Fibroblast of skin of left quadriceps (primary cell): ENCODE measurements around the gene TRPC4AP.

Experiments
- DNase-seq, 2 experiments: peaks; one replicate each; pipeline ENCODE4 v3.0.0-alpha.2; 2013; ENCODE audit warnings: low read depth in 2 of 2

TRPC4AP gene

DNA sequence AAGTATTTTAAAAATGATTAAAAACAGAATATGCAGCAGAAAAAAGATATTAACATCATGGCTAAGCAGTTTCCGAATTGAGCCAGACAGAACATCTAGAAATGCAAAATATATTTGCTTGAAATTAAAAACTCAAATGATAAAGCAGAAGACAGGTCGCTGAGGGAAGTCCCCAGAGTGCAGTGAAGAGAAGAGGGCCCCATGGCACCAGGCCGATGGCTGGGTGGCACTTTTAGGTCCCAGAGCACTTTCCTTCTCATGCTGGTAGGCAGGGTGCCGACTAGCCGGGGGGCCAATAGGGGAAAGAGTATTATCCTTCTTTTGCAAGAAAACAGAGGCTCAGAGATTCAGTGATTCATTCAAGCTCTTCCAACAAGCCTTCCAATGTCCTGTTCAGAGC, 78.1 kb downstream of the TRPC4AP start:
- no peak for DNase-seq

DNA sequence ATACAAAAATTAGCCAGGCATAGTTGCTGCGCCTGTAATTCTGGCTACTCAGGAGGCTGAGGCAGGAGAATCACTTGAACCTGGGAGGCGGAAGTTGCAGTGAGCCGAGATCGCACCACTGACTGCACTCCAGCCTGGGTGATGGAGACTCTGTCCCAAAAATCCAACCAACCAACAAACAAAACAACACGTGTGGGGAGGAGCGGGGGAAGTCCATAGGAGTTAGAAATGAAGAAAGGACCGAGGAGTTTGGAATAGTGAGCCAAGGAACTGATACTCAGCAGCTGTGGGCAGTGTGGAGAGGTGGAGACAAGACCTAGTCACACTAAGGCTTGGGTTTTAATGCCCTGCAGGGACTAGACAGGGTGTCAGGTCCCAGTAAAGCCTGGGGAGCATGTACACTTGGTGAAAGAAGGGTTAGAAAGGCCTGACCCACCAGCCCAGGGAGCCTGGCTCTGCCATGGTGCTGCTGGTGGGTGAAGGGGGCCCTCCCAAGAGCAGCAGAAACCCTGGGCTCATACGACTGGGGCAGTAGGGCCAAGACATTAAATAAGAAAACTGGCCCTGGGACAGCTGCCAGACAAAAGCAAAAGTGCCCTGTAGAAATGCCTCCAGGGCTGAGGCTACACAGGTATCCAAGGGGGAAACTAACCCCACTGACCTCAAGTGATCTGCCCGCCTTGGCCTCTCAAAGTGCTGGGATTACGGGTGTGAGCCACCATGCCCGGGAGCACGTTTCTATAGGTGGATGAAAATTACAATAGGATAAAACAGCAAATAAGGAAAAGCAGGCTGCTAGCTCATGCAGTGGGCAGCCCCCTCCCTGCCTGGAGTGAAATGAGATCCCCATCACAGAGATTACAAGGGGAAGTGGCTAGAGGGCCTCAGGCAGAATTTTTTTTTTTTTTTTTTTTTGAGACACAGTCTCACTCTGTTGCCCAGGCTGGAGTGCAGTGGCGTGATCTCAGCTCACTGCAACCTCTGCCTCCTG, 78.9 kb downstream of the TRPC4AP start:
- no peak for DNase-seq

DNA sequence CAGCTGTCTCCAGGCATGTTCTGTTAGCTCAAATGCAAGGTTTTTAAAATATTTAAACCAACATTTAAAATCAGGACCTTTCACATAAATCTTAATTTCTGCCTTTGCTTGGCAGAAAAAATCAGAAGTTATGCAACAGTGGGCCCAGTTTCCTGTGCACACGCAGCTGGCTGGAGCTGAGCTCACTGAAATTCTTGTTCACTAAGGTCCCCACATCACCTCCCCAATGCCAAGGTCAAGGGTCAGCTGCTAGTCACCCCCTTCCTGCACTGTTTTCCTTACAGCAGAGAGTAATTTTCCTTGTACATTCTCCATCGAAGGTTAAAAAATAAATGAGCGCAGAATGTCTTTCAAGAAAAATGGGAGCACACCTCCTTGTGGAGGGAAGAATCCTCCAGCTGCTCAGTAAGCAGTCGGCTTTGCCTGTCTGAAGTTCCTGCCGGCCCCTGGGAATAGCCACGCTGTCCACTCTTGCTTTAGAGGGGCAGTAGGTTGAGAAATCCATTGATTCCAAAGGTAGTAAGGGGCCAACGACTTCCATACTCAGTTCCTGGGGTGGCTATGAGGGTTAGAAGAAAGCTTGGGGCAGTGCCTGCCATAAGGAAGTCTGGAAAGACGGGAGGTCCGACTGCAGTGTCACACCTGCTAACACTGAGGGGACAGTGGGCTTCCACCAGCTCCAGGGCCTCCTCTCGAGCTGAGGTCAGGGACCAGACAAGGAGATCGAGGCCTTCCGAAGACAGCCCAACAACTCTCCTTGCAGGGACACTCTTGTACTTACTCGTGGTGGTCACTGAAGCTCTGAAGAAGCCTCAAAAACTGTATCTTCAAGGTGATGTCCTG, 80.2 kb downstream of the TRPC4AP start:
- no peak for DNase-seq

DNA sequence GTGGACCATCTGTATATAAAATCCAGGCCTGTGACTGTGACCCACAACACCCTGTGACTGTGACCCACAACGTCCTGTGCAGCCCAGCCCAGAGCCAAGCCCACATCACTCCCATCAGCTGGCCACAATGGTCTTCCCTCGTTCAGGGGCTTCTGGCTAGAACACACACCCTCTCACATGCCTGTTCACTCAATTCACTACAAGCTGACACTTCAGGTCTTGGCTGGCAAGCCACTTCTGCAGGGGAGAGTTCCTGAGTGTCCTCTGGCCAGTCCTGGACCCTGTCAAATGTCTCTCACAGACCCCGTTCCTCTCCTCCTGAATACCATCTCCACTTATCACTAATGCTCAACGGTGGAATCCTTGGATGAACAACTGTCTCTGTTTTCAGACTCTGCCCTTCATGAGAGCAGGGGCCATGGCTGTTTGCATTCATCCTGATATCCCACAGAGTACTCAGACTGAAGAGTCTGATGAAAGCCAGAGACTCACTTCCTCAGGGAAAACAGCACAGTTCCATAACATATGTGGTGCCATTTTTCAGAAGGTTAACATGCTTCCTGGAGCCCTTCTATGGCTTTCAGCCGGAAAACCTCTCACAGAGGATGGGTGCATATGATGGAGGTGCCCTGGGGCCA, 80.9 kb downstream of the TRPC4AP start:
- no peak for DNase-seq

DNA sequence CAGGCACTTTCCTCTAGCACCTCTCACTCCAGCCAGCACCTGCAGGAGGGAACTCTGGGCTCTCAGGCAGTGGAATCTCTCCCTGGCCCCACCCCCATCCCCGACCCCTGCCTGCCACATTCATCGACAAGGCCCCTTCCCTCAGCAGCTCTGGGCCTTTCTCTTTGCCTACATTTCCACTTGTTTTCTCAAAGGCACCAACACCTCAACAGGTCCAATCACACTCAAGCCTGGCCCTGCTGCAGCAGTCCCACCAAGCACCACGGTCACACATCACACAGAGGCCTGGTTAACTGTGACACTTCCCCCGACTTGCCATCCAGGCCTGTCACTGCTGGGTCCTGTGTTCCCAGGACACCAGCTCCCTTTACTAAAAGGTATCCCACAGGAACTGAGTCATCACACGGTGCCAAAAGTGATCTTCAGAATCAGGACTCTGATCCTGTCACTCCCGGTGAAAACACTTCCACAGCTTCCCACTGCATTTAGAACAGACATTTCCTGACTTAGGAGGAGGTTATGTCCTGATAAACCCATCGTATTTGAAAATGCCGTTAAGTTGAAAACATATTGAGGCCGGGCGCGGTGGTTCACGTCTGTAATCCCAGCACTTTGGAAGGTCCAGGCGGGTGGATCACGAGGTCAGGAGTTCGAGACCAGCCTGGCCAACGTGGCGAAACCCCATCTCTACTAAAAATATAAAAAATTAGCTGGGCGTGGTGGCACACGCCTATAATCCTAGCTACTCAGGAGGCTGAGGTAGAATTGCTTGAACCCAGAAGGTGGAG, 82.0 kb downstream of the TRPC4AP start:
- DNase-seq, result no peak

DNA sequence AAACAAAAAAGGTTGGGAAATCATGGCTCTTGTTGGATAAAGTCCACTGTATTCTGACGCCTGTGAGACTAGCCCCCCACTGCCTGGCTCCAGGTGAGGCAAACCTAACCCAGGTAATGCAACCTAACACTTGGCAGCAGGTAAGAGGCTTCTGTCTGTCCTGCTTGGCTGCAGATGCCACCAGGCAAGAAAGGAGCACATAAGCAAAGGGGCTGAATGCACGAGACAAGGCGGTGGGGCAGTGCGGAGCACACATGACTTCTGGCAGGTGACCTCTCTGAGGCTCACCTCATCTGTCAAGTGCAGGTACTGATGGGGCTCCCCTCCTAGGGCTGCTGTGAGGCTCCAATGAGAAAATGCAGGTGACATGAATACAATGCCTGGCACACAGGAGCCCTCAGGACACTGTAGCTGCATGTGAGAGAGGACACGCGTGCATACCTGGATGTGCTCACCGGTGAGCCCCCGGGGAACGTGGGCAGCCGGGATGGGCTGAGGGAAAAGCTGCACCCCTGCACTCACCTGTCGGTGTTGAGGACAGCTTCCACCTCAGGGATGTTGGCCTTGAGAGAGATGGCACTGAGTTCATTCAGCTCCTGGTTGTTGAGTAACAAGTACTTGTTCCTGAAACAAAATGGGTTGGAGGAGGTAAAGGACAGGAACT, 82.8 kb downstream of the TRPC4AP start:
- DNase-seq, result no peak

DNA sequence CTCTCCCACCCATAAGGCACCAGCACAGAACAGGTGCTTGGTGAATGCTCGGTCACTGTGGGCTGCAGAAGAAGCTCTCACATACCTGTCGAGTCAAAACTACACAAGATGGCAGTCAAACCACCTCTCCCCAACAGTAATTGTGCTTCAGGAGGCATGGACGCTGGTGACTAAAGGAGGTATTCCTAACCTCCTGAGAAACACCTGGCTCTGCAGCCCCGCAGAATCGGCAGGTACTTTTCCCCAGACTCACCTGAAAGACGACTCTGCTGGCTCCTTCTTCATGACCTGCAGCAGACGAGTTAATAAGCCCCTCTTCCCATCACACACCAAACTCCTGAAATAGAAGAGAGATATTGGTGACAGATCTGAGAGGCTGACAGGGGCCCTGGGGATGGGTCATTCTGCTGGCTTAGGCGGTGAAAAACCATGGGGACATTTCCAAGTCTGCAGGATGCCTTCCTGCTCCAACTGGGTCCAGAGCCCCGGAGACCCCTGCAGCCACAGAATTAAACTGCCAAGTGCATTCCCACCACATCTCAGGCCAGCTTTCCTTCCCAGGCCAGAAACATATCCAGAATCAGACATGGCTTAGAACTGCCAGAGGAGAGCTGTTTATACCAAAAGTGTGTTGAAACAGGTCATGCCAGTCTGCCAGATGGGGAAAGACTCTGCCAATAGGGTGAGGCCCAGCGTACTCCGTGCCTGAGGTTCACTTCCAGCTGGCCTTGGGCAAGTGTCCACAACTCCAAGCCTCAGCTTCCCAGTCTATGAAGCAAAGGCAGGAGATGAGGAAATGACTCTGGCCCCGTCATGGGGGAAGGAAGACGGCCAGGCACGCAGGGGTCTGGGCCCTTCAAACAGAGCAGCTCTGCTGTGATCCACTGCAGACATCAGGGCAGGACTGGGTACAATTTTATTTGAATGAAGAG, 83.9 kb downstream of the TRPC4AP start:
- no peak for DNase-seq

DNA sequence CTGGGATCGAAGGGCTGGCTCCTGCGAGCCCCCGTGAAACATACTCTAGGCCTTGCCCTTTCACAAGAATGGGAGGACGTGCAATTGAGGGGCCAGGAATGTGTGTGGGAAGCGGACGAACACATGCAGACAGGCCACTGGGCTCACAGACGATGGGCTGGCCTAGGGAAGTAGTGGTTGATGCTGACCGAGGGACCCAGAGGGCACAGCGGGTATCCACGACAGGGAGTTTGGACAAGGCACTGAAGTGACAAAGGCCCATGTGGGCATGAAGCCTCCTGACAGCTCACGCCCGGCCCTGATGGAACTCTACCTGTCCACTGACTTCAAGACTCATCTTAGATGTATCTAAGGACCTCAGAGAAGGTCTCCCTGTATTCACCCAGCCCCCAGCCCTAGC, 84.7 kb downstream of the TRPC4AP start:
- DNase-seq, result no peak

DNA sequence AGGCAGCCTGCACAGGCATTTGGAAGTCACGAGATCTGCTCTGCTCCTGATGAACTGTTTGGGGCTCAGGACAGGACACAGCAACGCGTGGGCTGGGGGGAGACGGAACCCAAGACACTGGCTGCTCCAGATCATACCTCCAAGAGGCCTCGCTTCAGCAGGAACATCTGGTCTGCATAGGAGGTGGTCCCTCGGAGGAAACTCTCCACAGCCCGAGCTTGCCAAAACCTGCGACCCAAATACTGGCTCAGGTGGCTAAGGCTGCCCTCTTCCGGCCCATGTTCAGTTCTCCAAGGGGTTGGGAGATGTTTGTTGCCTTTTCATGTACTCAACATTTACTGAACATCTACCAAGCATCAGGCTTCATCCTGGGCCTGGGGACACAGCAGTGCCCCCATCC, 85.2 kb downstream of the TRPC4AP start:
- no peak for DNase-seq

DNA sequence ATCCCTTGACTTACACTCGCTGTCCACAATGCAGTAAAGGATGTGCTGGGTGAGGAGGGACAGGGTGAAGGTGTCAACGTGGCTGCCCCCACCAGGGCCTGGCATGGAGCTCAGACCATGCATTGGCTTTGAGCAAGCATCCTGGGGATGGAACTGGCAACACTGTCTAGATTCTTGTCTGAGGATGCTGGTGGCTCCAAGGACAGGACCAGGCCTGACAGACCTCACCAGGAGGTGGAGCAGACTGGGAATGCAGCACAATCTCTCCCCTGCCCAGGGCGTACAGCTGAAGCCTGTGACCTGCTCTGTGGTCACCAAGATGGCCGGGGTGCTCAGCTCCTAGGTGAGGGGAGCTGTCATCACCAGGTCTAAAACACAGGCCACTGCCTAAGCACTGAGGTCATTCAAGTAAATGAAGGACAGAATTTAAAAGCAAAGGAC, 86.1 kb downstream of the TRPC4AP start:
- no peak for DNase-seq

DNA sequence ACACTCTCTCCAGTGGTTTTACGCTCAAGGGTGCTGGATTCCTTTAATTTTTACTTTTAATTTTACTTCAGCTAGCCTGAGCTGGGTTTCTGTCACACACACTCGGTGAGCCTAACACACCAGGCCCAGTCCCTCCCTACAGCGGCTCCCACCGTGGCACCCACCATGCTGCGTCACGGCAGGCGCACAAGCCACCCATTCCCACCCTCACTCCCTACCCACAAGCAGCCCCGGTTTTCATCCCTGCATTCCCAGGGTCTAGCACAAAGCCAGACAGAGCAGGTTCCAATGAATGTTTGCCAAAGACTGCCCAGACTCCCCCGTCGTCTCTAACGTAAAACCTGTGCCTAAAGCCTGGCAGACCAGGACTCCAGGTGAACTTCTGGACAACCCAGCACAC, 86.6 kb downstream of the TRPC4AP start:
- no peak for DNase-seq

DNA sequence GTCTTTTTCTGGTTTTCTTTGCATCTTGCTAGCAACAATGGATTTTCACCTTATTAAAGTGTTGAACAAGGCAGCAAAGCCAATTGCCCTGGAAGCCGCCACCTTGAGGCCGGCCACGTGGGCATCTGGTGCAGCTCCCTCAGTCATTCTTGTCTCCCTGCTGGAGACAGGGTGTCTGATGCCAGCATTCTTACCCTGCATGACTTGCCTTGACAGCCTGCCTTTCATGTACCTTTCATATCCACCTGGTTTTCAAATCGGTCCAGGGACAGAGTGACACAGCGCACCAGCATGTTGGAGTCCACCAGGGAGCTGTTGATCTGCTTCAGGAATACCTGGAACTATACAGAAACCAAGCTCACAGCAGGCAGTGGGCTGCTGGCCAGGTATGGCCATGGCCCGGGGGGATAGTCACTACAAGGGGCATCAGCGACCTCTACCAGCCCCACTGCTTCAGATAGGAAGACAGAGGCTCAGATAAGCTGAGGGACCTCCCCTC, 87.1 kb downstream of the TRPC4AP start:
- no peak for DNase-seq

DNA sequence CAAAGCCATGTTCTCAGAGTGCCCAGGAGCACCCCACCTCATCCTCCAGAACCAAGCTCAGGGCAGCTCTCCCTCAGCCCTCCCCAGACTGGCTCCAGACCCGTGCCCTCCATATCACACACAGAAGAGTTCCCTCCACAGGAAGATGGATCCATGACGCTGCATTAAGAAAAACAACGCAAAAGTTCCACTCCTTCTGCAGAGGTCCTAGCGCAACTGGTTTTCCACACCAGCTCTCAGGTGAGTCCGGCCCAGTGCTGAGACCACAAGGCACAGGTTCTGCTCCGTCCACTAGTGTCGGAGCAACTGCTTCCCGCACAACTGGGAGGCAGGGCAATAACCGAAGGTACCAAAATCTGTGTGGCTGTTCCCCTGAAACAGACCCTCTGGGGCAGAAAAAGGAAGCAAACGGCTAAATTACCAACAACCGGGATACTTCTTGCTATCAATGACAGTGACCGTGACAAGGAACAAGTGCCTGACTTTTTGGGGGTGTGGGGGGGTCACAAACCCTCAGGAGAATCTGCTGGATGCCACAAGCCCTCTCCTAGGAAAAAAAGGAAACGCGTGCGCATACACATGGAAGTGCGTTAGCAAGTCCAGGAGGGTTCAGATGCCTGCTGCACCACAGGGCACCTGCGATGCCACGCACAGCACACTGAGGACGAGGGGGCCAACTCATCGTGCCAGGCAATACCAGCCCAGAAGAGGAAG, 87.7 kb downstream of the TRPC4AP start:
- DNase-seq, result no peak

DNA sequence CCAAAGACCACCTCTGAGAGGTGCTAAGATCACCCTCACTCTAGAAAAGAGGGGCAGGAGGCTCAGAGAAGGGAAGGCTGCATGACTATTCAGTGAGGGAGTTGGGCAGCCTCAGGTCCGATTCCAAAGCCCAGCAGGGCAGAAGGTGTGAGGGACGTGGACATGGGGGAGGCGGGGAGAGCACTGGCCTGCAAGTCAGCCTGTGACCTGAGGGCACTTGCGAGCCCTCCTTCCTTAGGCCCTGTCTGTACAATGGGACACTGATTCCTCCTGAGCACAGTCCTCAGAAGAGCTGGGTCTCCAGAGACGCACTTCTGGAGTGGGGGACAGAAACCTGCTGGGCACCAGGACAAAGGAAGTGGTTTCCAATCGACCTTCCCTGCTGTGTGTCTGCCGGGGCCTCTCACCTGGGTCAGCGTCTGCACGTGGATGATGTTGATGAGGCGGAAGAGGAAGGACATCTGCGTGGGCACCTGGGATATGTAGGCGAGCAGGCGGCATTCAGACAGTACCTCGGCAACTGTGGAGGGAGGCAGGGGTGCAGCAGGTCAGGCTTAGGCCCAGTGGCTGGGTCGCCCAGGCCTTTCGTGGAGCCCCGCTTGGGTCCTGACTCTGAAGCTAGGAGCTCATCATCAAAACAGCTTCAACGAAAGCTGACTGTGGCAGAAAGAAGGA, 88.4 kb downstream of the TRPC4AP start:
- DNase-seq, result no peak

DNA sequence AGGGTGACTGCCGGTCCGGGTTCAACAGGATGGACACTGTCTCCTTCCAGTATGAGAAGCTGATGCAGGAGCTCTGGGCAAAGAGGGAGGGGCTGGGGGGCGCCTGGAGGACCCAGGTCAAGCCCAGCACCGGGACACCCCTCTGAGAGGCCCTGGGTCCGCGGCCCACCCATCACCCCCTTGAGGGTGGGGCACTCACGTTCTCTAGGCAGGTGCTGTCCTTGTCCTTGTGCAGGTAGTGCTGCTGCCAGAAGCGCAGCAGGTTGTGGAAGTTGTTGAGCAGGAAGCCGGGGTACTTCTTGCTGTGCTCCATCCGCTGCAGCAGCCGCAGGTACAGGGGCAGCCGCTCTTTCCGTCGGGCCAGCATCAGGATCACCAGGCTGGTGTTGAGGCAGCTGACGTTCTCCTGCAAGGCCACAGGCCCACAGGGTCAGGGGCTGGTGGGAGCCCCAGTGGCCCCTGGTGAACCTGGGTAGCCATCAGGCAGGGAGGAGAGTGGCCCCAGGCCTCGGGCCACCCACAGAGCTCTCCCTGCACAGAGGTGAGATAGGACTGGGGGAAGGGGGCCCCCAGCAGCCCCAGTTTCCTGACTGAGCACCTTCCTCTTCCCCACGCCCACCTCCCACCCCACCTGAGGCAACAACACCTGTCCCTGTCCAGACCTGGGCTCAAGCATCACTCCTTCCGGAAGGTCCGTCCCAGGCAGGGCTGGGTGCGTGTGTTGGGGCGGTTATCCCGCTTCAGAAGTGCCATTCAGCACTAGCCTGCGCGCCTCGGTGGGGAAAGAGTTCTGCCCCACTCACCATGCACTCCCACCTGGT, 89.2 kb downstream of the TRPC4AP start:
- DNase-seq, result no peak

DNA sequence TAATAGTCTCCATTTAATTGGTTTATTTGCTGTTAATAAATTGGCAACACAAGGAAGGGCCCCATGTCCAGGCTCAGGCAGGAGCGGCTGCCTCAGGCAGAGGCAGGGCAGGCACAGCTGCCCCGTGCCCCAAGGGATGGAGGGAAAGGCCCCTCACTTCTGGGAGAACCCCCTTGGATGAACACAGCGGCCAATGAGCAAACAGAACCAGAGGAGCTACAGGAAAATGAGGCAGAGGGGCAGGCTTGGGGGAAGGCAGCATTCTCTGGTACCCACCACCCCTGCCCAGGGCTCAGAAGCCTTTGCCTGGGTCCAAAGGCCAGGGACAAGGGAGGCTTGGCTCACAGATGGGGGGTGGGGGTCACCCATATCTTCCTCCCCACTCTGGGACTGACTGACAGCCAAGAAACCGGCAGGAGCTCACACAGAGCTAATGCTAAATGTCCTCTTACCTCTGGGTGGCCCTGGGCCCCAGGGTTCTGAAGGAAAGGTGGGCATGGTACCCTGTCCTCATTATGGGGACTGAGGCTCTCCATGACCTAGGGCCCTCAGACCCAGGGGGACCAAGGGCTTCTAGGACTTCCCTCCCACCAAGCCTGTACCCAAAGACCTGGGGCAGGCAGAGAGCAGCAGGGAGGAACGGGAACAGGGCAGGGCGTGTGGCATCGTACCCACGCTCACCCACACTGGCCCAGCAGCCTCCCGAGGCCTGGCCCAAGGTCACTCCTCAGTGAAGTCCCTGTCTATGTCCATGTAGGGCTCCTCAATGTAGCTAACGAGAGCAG, 90.0 kb downstream of the TRPC4AP start:
- no peak for DNase-seq
